BLaER1 (cell line): ENCODE data around the gene ASAP2.

ENCODE experiments used
- H3K27ac ChIP-seq: shearing (Covaris generic); formaldehyde crosslinking; 2 replicates; pipeline ENCODE4 v1.8.1; 2022
- H3K27me3 ChIP-seq: shearing (Covaris generic); formaldehyde crosslinking; 2 replicates; pipeline ENCODE4 v1.8.1; 2022
- H3K36me3 ChIP-seq: shearing (Covaris generic); formaldehyde crosslinking; 2 replicates; pipeline ENCODE4 v1.8.1; 2022
- H3K4me1 ChIP-seq: shearing (Covaris generic); formaldehyde crosslinking; 2 replicates; pipeline ENCODE4 v1.8.1; 2022
- H3K4me2 ChIP-seq: shearing (Covaris generic); formaldehyde crosslinking; 2 replicates; pipeline ENCODE4 v1.8.1; 2022
- H3K4me3 ChIP-seq: shearing (Covaris generic); formaldehyde crosslinking; 2 replicates; pipeline ENCODE4 v1.8.1; 2022
- H3K9ac ChIP-seq: shearing (Covaris generic); formaldehyde crosslinking; 2 replicates; pipeline ENCODE4 v1.8.1; 2022
- H3K9me3 ChIP-seq: shearing (Covaris generic); formaldehyde crosslinking; 2 replicates; pipeline ENCODE4 v1.8.1; 2022
- H4K20me1 ChIP-seq: shearing (Covaris generic); formaldehyde crosslinking; 2 replicates; pipeline ENCODE4 v1.8.1; 2022
- Cebpa-rat ChIP-seq: shearing (Covaris generic); IDR thresholded peaks from 2 replicates; pipeline ENCODE4 v1.8.1; 2022

ASAP2 gene

GRCh38 chr2:9184361-9184760 is 22.3 kb upstream of the ASAP2 start:
- Histone ChIP-seq H3K27ac (no peak overlapping the region), H3K4me3 (no peak overlapping the region), H3K36me3 (no peaks in the 10 kb centered on the region), H3K9me3 (peaks cover 20% of the 10 kb centered on the region; the same call in 1 of the 2 replicates), H4K20me1 (no peaks in the 10 kb centered on the region), H3K4me1 (peaks cover 23% of the 10 kb centered on the region), H3K27me3 (no peaks in the 10 kb centered on the region), H3K9ac (no peak overlapping the region), H3K4me2 (no peak overlapping the region)
- TF ChIP-seq Cebpa-rat: no peak

DNA sequence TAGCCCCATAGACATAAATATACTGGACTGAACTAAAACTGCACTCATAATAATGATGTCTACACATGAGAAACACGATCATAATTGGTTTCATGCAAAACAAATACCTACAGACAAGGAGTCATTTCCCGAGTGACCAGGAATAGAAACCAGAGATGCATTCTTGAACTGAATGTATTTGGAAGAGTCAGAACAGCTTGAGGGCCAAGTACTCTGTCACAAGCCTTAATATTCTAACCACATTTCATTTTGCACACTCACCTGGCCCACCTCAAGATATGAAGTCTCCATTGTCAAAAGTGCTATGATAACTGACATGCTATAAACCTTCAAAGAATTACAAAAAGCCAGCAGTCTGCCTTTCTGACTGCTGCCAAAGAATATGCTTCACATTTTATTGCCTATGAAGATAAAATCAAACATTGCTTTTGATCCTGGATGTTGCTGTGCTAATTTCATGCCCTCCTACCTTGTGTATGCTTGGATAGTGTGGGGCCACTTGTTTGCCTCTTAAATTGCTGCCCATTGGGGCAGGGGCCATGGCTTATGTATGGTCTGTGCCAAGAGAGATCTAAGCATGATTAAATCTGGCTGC is 18.9 kb upstream of the ASAP2 start:
- no peaks in the 10 kb centered on the region for H3K36me3 ChIP-seq
- H3K27me3 ChIP-seq: no peaks in the 10 kb centered on the region
- H4K20me1 ChIP-seq: no peaks in the 10 kb centered on the region
- H3K27ac ChIP-seq: no peak overlapping the region
- no peak overlapping the region for H3K4me3 ChIP-seq
- H3K4me2 ChIP-seq: no peak overlapping the region
- no peak overlapping the region for H3K9ac ChIP-seq
- no peak for TF ChIP-seq Cebpa-rat
- H3K9me3 ChIP-seq: no peaks in the 10 kb centered on the region; the same call in 1 of the 2 replicates
- H3K4me1 ChIP-seq: peaks cover 43% of the 10 kb centered on the region

- H3K9ac ChIP-seq: no peak overlapping the region
- no peaks in the 10 kb centered on the region for H3K27me3 ChIP-seq
- H3K36me3 ChIP-seq: no peaks in the 10 kb centered on the region
- H3K9me3 ChIP-seq: no peaks in the 10 kb centered on the region; the same call in 1 of the 2 replicates
- no peak overlapping the region for H3K27ac ChIP-seq
- peaks cover 54% of the 10 kb centered on the region for H3K4me1 ChIP-seq
- TF ChIP-seq Cebpa-rat: no peak
- no peaks in the 10 kb centered on the region for H4K20me1 ChIP-seq
- H3K4me3 ChIP-seq: no peak overlapping the region
- no peak overlapping the region for H3K4me2 ChIP-seq
Measured at GRCh38 chr2:9188823-9189222, 17.8 kb upstream of the ASAP2 start.

DNA sequence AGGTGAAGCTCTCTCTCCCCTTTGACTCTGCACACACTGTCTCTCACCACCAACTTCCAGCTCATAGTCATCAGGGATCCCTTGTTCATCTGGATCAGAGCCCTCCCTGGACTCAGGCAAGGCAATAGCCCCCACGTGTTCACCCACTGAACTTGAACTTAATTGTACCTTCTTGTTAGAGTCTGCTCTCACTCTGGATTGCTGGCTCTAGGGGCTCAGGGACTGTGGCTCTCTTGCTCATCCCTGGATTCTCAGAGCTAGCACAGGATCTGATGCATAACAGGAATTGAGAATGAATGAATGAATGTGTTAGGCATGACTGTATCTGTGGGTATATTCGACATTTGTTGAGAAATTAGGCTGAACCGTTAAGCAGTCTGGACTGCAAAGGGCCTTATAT is 16.7 kb upstream of the ASAP2 start:
- H4K20me1 ChIP-seq: no peaks in the 10 kb centered on the region
- no peaks in the 10 kb centered on the region for H3K36me3 ChIP-seq
- H3K4me3 ChIP-seq: no peak overlapping the region
- H3K27ac ChIP-seq: no peak overlapping the region
- H3K27me3 ChIP-seq: no peaks in the 10 kb centered on the region
- H3K4me1 ChIP-seq: peaks cover 54% of the 10 kb centered on the region
- TF ChIP-seq Cebpa-rat: no peak
- H3K4me2 ChIP-seq: no peak overlapping the region
- H3K9ac ChIP-seq: no peak overlapping the region
- no peaks in the 10 kb centered on the region; the same call in 1 of the 2 replicates for H3K9me3 ChIP-seq

- TF ChIP-seq Cebpa-rat: no peak
- H3K9ac ChIP-seq: 0 out of 2 replicates have a peak overlapping the region, but pooled peaks have one; percentile 12
- H4K20me1 ChIP-seq: no peaks in the 10 kb centered on the region
- H3K9me3 ChIP-seq: no peaks in the 10 kb centered on the region; the same call in 1 of the 2 replicates
- peak overlapping the region; percentile 40 for H3K27ac ChIP-seq
- H3K36me3 ChIP-seq: no peaks in the 10 kb centered on the region
- H3K4me2 ChIP-seq: peak overlapping the region; percentile 76
- H3K27me3 ChIP-seq: no peaks in the 10 kb centered on the region
- peak overlapping the region; percentile 2; the same call in 1 of the 2 replicates for H3K4me3 ChIP-seq
- H3K4me1 ChIP-seq: peaks cover 48% of the 10 kb centered on the region
Measured at GRCh38 chr2:9191041-9191481, 15.6 kb upstream of the ASAP2 start.

DNA sequence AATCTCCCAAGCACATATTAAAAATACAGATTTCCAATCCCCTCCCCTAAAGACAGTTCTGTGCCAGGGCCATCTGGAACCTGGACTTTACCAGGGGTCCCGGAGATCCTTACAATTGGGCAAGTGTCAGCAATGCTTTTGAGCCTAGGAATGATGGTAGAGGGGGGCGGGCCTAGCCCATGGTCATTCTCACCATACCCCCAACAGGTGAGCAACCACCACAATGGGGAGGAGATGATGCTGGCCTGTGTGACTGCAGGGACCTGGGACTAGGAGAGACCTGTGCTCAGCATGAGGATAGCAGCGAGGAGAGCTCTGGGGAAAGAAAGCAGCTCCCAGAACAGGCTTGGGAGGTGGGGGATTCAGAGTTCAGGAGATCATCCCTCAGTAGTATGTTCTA is 13.9 kb upstream of the ASAP2 start:
- H3K4me3 ChIP-seq: peak overlapping the region; percentile 2; the same call in 1 of the 2 replicates
- peaks cover 48% of the 10 kb centered on the region for H3K4me1 ChIP-seq
- H4K20me1 ChIP-seq: no peaks in the 10 kb centered on the region
- H3K4me2 ChIP-seq: peak overlapping the region; percentile 76
- no peaks in the 10 kb centered on the region for H3K36me3 ChIP-seq
- H3K27ac ChIP-seq: peak overlapping the region; percentile 40; the same call in 1 of the 2 replicates
- H3K9ac ChIP-seq: no peak overlapping the region
- no peak for TF ChIP-seq Cebpa-rat
- peaks cover 7% of the 10 kb centered on the region; the same call in 1 of the 2 replicates for H3K9me3 ChIP-seq
- no peaks in the 10 kb centered on the region for H3K27me3 ChIP-seq

DNA sequence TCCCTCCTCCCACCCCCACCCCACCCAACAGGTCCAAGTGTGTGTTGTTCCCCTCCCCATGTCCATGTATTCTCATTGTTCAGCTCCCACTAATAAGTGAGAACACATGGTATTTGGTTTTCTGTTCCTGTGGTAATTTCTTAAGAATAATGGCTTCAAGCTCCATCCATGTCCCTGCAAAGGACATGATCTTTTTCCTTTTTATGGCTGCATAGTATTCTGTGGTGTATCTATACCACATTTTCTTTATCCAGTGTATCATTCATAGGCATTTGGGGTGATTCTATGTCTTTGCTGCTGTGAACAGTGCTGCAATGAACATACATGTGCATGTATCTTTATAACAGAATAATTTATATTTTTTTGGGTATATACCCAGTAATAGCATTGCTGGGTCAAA is 12.3 kb upstream of the ASAP2 start:
- Histone ChIP-seq H3K4me1 (peaks cover 44% of the 10 kb centered on the region), H3K4me3 (no peak overlapping the region), H3K27ac (no peak overlapping the region), H3K9me3 (peaks cover 7% of the 10 kb centered on the region; the same call in 1 of the 2 replicates), H3K4me2 (no peak overlapping the region), H4K20me1 (no peaks in the 10 kb centered on the region), H3K36me3 (no peaks in the 10 kb centered on the region), H3K27me3 (no peaks in the 10 kb centered on the region), H3K9ac (no peak overlapping the region)
- no peak for TF ChIP-seq Cebpa-rat

GRCh38 chr2:9196637-9197036 is 10.0 kb upstream of the ASAP2 start:
- H3K36me3 ChIP-seq: no peaks in the 10 kb centered on the region
- no peaks in the 10 kb centered on the region for H4K20me1 ChIP-seq
- 0 out of 2 replicates have a peak, but pooled peaks cover 7% of the 10 kb centered on the region for H3K9me3 ChIP-seq
- no peaks in the 10 kb centered on the region for H3K27me3 ChIP-seq
- peaks cover 22% of the 10 kb centered on the region for H3K4me1 ChIP-seq
- no peak overlapping the region for H3K4me3 ChIP-seq
- TF ChIP-seq Cebpa-rat: no peak
- H3K9ac ChIP-seq: no peak overlapping the region
- no peak overlapping the region for H3K27ac ChIP-seq
- H3K4me2 ChIP-seq: no peak overlapping the region

- Histone ChIP-seq H3K27me3 (no peaks in the 10 kb centered on the region), H3K27ac (no peak overlapping the region), H3K9me3 (0 out of 2 replicates have a peak, but pooled peaks cover 7% of the 10 kb centered on the region), H3K4me3 (no peak overlapping the region), H4K20me1 (no peaks in the 10 kb centered on the region), H3K4me2 (no peak overlapping the region), H3K4me1 (peaks cover 9% of the 10 kb centered on the region), H3K36me3 (no peaks in the 10 kb centered on the region), H3K9ac (no peak overlapping the region)
- TF ChIP-seq Cebpa-rat: no peak
Measured at GRCh38 chr2:9197916-9198315, 8.7 kb upstream of the ASAP2 start.

GRCh38 chr2:9199716-9200632 is 6.6 kb upstream of the ASAP2 start:
- Histone ChIP-seq H3K27me3 (no peaks in the 10 kb centered on the region), H3K9me3 (0 out of 2 replicates have a peak, but pooled peaks cover 7% of the 10 kb centered on the region), H3K27ac (no peak overlapping the region), H3K4me2 (no peak overlapping the region), H3K9ac (no peak overlapping the region), H3K4me3 (no peak overlapping the region), H3K36me3 (no peaks in the 10 kb centered on the region), H3K4me1 (peaks cover 4% of the 10 kb centered on the region), H4K20me1 (no peaks in the 10 kb centered on the region)
- TF ChIP-seq Cebpa-rat: no peak
